Right lobe of liver (tissue), 4 donors: Measurements from ENCODE around the gene PPP1R12A.
"Not testable (repeated sequence)": the region's sequence is repeated elsewhere in the genome, so short reads cannot be mapped to it uniquely, and the experiment has no call there.

Experiments
- CTCF ChIP-seq, 4 donors: fragments of 200-600 bp in 3 of 4; fragments of 450-650 bp in 1 of 4; IDR thresholded peaks; one replicate each; pipeline versions ENCODE4 v1.5.1 to v1.8.0; 2016 to 2022; ENCODE audit warnings: antibody characterized with exemption in 4 of 4, mild to moderate bottlenecking in 2 of 4
- POLR2A ChIP-seq: fragments of 450-650 bp; IDR thresholded peaks from one replicate; pipeline ENCODE4 v1.6.1; 2017; ENCODE audit warnings: antibody characterized with exemption, mild to moderate bottlenecking
- donor health status: DM: no; HTN: no; CAD: no.
- donor health status: DM: no; HTN: no; CAD: no.
- donor health status: DM: no; HTN: yes; CAD: no.

- TF ChIP-seq CTCF (IDR thresholded peaks at IDR 0.05); POLR2A: not testable (repeated sequence)
Observed at GRCh38 chr12:79977856-79978460, 43.1 kb upstream of the PPP1R12A start.
